NB4 (cell line): ENCODE measurements around the gene DLG2.

Experiments
- DNase-seq: peaks from one replicate; pipeline ENCODE4 v3.0.0; 2010; ENCODE audit warnings: low read depth
- H3K4me3 ChIP-seq: one replicate; pipeline ENCODE4 v1.5.1; 2011; ENCODE audit warnings: mild to moderate bottlenecking, low read depth, low read length, moderate library complexity
- MYC ChIP-seq: IDR thresholded peaks from 2 replicates; pipeline ENCODE4 v1.6.1; 2011; ENCODE audit warnings: low read depth, low read length
- POLR2A ChIP-seq: IDR thresholded peaks from 2 replicates; pipeline ENCODE4 v1.6.1; 2011; ENCODE audit warnings: mild to moderate bottlenecking; ENCODE audit not compliant: insufficient read length; ENCODE audit errors: extremely low read depth
- TF ChIP-seq, protein P1 (sequence below): IDR thresholded peaks from 2 replicates; pipeline ENCODE4 v1.6.1; 2011; ENCODE audit warnings: low read depth, low read length
- TF ChIP-seq, protein P2 (sequence below): IDR thresholded peaks from one replicate; pipeline ENCODE4 v1.5.1; 2012; ENCODE audit warnings: low read depth, low read length

The DLG2 gene

GRCh38 chr11:84496122-84496521 lies 1131.0 kb downstream of the DLG2 start:
- no peak for DNase-seq
- H3K4me3 ChIP-seq, result no peak overlapping the region
- TF ChIP-seq, protein P1, sequence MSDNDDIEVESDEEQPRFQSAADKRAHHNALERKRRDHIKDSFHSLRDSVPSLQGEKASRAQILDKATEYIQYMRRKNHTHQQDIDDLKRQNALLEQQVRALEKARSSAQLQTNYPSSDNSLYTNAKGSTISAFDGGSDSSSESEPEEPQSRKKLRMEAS, result no peak
- TF ChIP-seq POLR2A (no peak), MYC (no peak)
- TF ChIP-seq, protein P2, sequence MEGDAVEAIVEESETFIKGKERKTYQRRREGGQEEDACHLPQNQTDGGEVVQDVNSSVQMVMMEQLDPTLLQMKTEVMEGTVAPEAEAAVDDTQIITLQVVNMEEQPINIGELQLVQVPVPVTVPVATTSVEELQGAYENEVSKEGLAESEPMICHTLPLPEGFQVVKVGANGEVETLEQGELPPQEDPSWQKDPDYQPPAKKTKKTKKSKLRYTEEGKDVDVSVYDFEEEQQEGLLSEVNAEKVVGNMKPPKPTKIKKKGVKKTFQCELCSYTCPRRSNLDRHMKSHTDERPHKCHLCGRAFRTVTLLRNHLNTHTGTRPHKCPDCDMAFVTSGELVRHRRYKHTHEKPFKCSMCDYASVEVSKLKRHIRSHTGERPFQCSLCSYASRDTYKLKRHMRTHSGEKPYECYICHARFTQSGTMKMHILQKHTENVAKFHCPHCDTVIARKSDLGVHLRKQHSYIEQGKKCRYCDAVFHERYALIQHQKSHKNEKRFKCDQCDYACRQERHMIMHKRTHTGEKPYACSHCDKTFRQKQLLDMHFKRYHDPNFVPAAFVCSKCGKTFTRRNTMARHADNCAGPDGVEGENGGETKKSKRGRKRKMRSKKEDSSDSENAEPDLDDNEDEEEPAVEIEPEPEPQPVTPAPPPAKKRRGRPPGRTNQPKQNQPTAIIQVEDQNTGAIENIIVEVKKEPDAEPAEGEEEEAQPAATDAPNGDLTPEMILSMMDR, result no peak

DNA sequence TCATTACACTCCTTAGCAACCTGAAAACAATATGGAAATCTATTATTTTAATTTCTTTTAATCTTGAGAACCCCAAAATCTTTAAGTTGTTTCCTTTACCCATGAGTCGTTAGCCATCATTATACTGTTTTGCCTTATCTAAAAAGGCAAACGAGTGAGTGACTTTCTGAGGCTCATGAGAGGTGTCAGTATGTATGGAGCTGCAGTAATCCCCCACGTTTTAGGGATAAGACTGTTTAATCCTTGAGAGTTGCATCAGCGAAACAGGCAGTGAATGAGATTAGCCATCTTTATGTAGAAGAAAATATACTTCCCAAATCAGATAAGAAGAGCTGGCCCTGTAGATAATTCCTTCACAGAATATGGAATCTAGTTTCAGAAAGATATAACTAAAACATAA lies 1147.0 kb downstream of the DLG2 start:
- TF ChIP-seq, protein P1, result no peak
- no peak for TF ChIP-seq POLR2A
- TF ChIP-seq MYC, result no peak
- TF ChIP-seq, protein P2, result no peak
- DNase-seq, result no peak
- H3K4me3 ChIP-seq, result no peak overlapping the region

DNA sequence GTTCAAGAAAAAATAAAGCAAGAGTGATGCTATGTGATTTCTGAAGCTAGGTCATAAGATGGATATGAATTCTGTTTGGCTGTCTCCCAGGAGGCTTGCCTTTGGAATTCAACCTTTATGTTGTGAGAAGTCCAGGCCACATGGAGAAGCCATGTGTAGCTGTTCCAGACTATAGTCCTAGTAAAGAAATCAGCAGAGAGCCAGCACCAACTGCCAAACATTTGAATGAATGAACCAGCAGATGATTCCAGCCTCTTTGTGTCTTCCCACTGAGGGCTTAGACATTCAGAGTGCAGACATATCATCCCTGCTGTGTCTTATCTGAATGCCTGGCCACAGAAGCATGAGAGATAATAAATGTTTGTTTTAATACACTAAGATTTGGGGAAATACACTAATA lies 1150.6 kb downstream of the DLG2 start:
- no peak for DNase-seq
- TF ChIP-seq, protein P2, result no peak
- TF ChIP-seq, protein P1, result no peak
- no peak for TF ChIP-seq POLR2A
- no peak for TF ChIP-seq MYC
- no peak overlapping the region for H3K4me3 ChIP-seq

GRCh38 chr11:84471501-84471900 lies 1155.6 kb downstream of the DLG2 start:
- TF ChIP-seq POLR2A, result no peak
- no peak for TF ChIP-seq MYC
- TF ChIP-seq, protein P2, result no peak
- TF ChIP-seq, protein P1, result no peak
- DNase-seq, result no peak

GRCh38 chr11:84468235-84468634 lies 1158.9 kb downstream of the DLG2 start:
- DNase-seq, result no peak
- no peak overlapping the region for H3K4me3 ChIP-seq
- no peak for TF ChIP-seq POLR2A
- TF ChIP-seq, protein P2, result no peak
- no peak for TF ChIP-seq MYC
- TF ChIP-seq, protein P1, result no peak

More at GRCh38 chr11:84471501-84471900, 1155.6 kb downstream of the DLG2 start:
- no peak overlapping the region for H3K4me3 ChIP-seq

DNA sequence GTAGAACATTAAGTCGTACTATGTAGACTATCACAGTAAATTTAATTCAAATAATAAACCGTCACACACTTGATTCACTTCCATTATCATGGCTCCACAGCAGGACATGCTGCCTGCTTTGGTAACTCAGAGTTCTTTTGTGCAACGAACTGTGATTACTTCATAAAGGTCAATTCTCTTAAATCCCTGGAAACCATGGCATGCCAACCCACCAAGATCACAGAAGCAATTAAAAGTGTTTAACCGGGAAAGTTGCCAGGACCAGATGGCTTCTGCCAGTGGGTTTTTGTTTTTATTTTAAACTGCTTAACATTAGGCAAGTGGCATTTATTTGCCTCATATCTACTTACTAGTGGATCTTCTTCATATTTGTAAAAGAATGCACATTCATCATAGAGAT lies 1162.1 kb downstream of the DLG2 start:
- TF ChIP-seq POLR2A (no peak), MYC (no peak)
- TF ChIP-seq, protein P1, result no peak
- TF ChIP-seq, protein P2, result no peak
- H3K4me3 ChIP-seq, result no peak overlapping the region
- no peak for DNase-seq
